ENCODE measurements around the gene PELI2.

The PELI2 gene

GRCh38 chr14:56268039-56268438 is 149.8 kb downstream of the PELI2 start:
- no peak for DNase-seq

GRCh38 chr14:56268673-56269072 is 150.5 kb downstream of the PELI2 start:
- no peak for DNase-seq

- DNase-seq = no peak
These were observed 152.7 kb downstream of the PELI2 start for GRCh38 chr14:56270921-56271320.

GRCh38 chr14:56271970-56272369 is 153.8 kb downstream of the PELI2 start:
- DNase-seq = no peak

- no peak for DNase-seq
These were observed 154.9 kb downstream of the PELI2 start for GRCh38 chr14:56273155-56273554.

GRCh38 chr14:56273951-56274350 is 155.7 kb downstream of the PELI2 start:
- DNase-seq = no peak

GRCh38 chr14:56274556-56274955 is 156.3 kb downstream of the PELI2 start:
- no peak for DNase-seq

- DNase-seq = no peak
These were observed 157.9 kb downstream of the PELI2 start for GRCh38 chr14:56276108-56276507.

GRCh38 chr14:56278383-56278782 is 160.2 kb downstream of the PELI2 start:
- DNase-seq = no peak

GRCh38 chr14:56280843-56281242 is 162.6 kb downstream of the PELI2 start:
- DNase-seq = no peak

GRCh38 chr14:56282179-56282578 is 164.0 kb downstream of the PELI2 start:
- no peak for DNase-seq

GRCh38 chr14:56284641-56285040 is 166.4 kb downstream of the PELI2 start:
- no peak for DNase-seq

- DNase-seq = no peak
These were observed 170.9 kb downstream of the PELI2 start for GRCh38 chr14:56289155-56289554.

- DNase-seq = no peak
These were observed 172.0 kb downstream of the PELI2 start for GRCh38 chr14:56290195-56290594.

GRCh38 chr14:56292970-56293369 is 174.8 kb downstream of the PELI2 start:
- DNase-seq = no peak

- DNase-seq = no peak
These were observed 175.3 kb downstream of the PELI2 start for GRCh38 chr14:56293506-56293905.

- no peak for DNase-seq
These were observed 175.9 kb downstream of the PELI2 start for GRCh38 chr14:56294128-56294527.

GRCh38 chr14:56295743-56296142 is 177.5 kb downstream of the PELI2 start:
- DNase-seq = no peak

- DNase-seq = no peak
These were observed 179.2 kb downstream of the PELI2 start for GRCh38 chr14:56297449-56297848.

- DNase-seq = no peak
These were observed 181.2 kb downstream of the PELI2 start for GRCh38 chr14:56299306-56299984.

- no peak for DNase-seq
These were observed 182.3 kb downstream of the PELI2 start for GRCh38 chr14:56300495-56300894.

- no peak for DNase-seq
These were observed 186.2 kb downstream of the PELI2 start for GRCh38 chr14:56304456-56304855.

- DNase-seq = no peak
These were observed 191.0 kb downstream of the PELI2 start for GRCh38 chr14:56309198-56309597.

GRCh38 chr14:56310643-56311042 is 192.4 kb downstream of the PELI2 start:
- peak; percentile 20 for DNase-seq

GRCh38 chr14:56313789-56314188 is 195.6 kb downstream of the PELI2 start:
- no peak for DNase-seq

Measured in OCI-M1 (cell line).